D721Med (cell line): Measurements from ENCODE around the gene ROR1.

Experiments
- DNase-seq: peaks from one replicate; pipeline ENCODE4 v3.0.0; 2011; ENCODE audit warnings: low spot score; ENCODE audit not compliant: insufficient read length
- FAIRE-seq: peaks from 2 replicates; lab custom pipeline; 2011; peaks lifted over from hg19 to GRCh38; lab: Jason Lieb, UNC
- TF ChIP-seq, protein P1 (sequence below): IDR thresholded peaks from 2 replicates; pipeline ENCODE4 v1.5.1; 2012; ENCODE audit warnings: mild to moderate bottlenecking, control low read depth; ENCODE audit not compliant: insufficient read depth; ENCODE audit errors: missing control alignments

ROR1 gene

DNA sequence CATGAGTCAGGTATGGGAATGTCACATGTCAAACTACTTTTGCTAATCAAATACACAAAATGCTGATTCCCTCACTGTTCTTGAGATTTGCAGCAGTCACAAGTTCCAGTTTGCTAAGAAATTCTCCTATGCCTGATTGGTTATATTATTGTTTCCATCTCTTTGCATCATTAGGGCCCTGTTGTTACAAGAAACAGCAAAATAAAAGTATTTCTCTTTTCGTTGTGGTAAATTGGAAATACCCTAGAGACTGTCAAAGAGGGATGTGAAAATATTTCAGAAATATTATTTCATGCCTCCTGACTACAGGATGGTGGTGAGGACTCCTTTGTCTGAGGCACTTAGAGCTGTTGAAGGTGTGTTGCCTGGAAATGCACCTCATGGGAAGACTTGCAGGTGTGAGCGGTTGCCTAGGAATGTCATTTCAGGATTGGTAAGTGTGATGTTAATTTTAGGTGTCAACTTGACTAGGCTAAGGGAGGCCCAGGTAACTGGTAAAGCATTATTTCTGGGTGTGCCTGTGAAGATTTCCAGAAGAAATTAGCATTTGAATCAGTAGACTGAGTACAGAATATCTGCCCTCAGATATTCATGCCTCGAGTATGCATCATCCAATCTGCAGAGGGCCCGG, 117.4 kb downstream of the ROR1 start:
- TF ChIP-seq, protein P1, sequence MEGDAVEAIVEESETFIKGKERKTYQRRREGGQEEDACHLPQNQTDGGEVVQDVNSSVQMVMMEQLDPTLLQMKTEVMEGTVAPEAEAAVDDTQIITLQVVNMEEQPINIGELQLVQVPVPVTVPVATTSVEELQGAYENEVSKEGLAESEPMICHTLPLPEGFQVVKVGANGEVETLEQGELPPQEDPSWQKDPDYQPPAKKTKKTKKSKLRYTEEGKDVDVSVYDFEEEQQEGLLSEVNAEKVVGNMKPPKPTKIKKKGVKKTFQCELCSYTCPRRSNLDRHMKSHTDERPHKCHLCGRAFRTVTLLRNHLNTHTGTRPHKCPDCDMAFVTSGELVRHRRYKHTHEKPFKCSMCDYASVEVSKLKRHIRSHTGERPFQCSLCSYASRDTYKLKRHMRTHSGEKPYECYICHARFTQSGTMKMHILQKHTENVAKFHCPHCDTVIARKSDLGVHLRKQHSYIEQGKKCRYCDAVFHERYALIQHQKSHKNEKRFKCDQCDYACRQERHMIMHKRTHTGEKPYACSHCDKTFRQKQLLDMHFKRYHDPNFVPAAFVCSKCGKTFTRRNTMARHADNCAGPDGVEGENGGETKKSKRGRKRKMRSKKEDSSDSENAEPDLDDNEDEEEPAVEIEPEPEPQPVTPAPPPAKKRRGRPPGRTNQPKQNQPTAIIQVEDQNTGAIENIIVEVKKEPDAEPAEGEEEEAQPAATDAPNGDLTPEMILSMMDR = no peak
- FAIRE-seq (no peak), DNase-seq (no peak)

DNA sequence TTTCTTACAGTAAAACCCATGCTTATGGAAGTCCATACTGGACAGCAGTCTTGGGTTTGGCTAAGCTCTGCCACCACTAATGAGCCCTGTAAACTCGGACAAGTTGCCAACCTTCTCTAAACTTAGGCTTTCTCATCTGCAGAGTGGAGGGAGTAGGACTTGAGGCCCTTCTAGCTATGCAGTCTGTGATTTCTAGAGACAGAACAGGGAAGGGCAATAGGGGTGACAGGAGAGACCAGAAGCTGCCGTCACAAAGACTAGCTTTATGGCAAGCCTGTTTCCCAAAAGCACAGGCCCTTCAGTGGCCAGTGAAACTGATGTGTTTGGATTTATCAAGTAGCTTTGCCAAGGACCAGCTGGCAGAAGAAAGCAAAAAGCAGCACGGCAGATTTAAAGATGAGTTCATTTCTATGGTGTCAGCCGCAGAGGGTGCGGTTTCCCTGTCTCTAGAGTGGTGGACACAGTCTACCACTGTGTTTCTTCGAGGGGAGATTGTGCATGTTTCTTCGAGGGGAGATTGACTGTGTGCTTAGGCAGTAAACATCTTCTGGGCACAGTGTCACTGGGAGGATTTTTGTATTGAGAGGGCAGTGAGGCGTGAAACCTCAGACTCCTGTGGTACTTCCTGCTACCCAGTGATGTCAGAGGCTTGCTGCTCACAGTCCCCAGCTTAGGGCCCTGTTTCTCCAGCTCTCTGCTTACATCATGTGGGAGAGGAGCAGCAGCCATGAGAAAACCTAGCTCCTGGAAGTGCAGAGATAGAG, 119.0 kb downstream of the ROR1 start:
- TF ChIP-seq, protein P1 = no peak
- DNase-seq (no peak), FAIRE-seq (no peak)

DNA sequence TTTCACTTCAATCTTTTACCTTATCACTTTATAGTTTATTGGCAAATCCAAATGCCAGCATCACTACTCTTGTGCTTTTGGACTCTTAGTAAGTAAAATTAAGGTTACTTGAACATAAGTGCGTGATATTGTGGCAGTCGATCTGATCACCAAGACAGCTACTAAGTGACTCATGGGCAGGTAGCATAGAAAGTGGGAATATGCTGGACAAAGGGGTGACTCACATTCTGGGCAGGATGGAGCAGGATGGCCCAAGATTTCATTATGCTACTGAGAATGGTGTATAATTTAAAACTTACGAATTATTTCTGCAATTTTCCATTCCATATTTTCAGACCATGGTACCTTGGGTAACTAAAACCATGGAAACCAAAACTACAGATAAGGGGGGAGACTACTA, 120.2 kb downstream of the ROR1 start:
- DNase-seq (no peak), FAIRE-seq (no peak)
- TF ChIP-seq, protein P1 = no peak

DNA sequence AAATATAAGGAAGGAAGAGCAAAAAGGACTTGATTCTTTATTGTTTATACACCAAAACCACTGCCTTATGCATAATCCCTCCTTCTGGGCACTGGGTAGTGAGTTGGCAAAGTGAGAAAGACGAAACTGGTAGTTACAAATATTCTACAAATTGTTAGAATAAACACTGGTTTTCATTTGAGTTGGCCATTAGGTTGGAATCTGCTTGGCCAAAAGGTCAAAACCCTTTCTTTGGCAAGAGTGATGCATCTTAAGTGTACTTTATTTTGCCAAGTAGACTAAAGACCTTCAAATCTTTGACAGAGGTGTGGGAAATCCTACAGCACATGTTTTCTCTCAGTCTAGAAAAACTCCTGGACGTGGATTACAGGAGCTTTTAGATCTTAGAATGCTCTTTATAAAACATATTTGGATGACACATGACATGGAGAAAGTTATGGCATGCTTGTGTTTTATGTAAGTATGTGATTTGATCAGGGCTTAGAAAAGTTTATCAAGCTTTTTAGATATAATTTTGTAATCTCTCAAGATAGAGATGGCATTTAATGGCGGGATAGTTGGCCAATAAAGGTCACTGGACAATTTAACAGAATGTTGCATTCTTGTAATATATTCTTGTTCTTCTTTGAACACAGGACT, 120.9 kb downstream of the ROR1 start:
- DNase-seq (no peak), FAIRE-seq (no peak)
- TF ChIP-seq, protein P1 = no peak

DNA sequence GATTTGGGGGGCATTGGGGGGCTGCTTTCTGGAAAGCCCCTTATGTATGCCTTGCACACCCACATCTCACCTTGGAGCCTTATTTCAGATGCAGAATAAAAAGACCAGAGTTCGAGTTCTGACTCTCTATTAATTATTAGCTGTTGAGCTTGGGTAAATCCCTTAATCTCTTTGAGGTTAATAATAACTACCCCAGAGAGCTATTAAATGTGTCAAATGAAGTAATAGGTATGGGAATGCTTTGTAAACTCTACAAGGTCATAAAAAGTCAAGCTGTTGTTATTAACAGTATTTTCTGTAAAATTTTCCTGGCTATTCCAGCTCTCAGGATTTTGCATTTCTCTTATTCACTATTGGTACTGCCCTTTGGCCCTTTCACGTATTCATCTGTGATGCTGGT, 122.9 kb downstream of the ROR1 start:
- TF ChIP-seq, protein P1 = no peak
- FAIRE-seq (no peak), DNase-seq (no peak)

DNA sequence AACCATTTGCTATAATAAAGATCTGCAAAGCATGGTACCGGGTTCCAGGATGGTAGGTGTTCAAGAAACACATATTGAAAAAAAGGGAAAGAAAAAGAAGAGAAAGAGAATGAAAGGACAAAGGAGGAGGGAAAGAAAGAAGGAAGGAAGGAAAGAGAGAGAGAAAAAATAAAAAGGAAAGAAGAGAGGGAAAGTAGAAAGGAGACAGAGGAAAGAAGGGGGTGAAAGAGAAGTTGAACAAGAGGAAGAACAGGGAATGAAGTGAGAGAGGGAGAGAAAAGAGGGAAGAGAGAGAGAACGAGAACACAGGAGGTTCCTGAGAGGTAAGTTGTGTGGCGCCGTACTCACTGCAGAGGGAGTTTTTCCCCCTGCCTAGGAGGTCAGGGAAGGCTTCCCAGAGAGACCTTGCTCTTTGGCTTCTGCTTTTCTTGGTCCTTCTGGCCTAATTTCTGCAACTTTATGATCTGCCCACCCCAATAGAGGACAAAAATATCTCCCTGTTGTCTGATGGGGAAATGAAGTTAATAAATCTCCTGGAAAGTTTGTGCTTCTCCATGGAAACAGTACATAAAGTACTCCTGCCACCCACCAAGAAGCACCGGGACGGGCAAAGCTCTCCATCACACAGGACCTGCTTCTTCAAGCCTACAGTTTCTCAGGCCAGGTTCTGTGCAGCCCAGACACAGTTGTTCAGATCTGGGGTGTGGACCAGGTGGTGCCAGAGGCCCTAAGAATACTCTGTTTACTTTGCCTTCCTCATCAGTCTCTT, 124.8 kb downstream of the ROR1 start:
- no peak for FAIRE-seq
- TF ChIP-seq, protein P1 = no peak
- DNase-seq = no peak
